ENCODE results near the gene MIER2. TPM values are rescaled to one million over a fixed set of nuclear protein-coding genes. Genes with fewer than 3 reads are reported as not detected.

The MIER2 gene
- total RNA-seq, 1 donor from 2014 or later = 50.5 TPM

- Mint-ChIP-seq H3K36me3 (peaks cover 13% of the 10 kb centered on the region), H3K4me3 (peak overlapping the region; percentile 71), H3K27me3 (ENCODE audit: low read depth) (no peaks in the 10 kb centered on the region), H3K9me3 (peaks cover 15% of the 10 kb centered on the region), H3K4me1 (peaks cover 37% of the 10 kb centered on the region), H3K27ac (peak overlapping the region; percentile 74)
- no peak for TF ChIP-seq CTCF (IDR thresholded peaks at IDR 0.05; ENCODE audit: unreplicated experiment)
- peak; percentile 43 to 58 for DNase-seq (ENCODE audit: low spot score in 2 of 2, unreplicated experiment in 2 of 2)
Observed at GRCh38 chr19:343941-344624, 513 bp downstream of the MIER2 start.

- Mint-ChIP-seq H3K27ac (peak overlapping the region; percentile 74), H3K4me3 (peak overlapping the region; percentile 71), H3K36me3 (peaks cover 19% of the 10 kb centered on the region), H3K9me3 (peaks cover 21% of the 10 kb centered on the region), H3K27me3 (ENCODE audit: low read depth) (no peaks in the 10 kb centered on the region), H3K4me1 (peaks cover 39% of the 10 kb centered on the region)
- no peak for TF ChIP-seq CTCF (IDR thresholded peaks at IDR 0.05; ENCODE audit: unreplicated experiment)
- no peak for DNase-seq (ENCODE audit: low spot score in 2 of 2, unreplicated experiment in 2 of 2)
Observed at GRCh38 chr19:343451-343931, 1.1 kb downstream of the MIER2 start.

GRCh38 chr19:342801-343421 lies 1.7 kb downstream of the MIER2 start:
- no peak for TF ChIP-seq CTCF (IDR thresholded peaks at IDR 0.05; ENCODE audit: unreplicated experiment)
- Mint-ChIP-seq H3K27ac (peak overlapping the region; percentile 74), H3K4me1 (peaks cover 39% of the 10 kb centered on the region), H3K9me3 (peaks cover 26% of the 10 kb centered on the region), H3K27me3 (ENCODE audit: low read depth) (no peaks in the 10 kb centered on the region), H3K4me3 (peak overlapping the region; percentile 71), H3K36me3 (peaks cover 24% of the 10 kb centered on the region)
- DNase-seq (ENCODE audit: low spot score in 2 of 2, unreplicated experiment in 2 of 2) = no peak

GRCh38 chr19:342128-342455 lies 2.5 kb downstream of the MIER2 start:
- no peak for DNase-seq (ENCODE audit: low spot score in 2 of 2, unreplicated experiment in 2 of 2)
- H3K27me3 Mint-ChIP-seq (ENCODE audit: low read depth) = no peaks in the 10 kb centered on the region

GRCh38 chr19:341386-342127 lies 3.0 kb downstream of the MIER2 start:
- Mint-ChIP-seq H3K4me3 (peak overlapping the region; percentile 44), H3K36me3 (peaks cover 29% of the 10 kb centered on the region), H3K9me3 (peaks cover 26% of the 10 kb centered on the region), H3K27me3 (ENCODE audit: low read depth) (no peaks in the 10 kb centered on the region), H3K4me1 (peaks cover 39% of the 10 kb centered on the region), H3K27ac (peak overlapping the region; percentile 35)
- no peak for DNase-seq (ENCODE audit: low spot score in 2 of 2, unreplicated experiment in 2 of 2)
- no peak for TF ChIP-seq CTCF (IDR thresholded peaks at IDR 0.05; ENCODE audit: unreplicated experiment)

More at GRCh38 chr19:342128-342455, 2.5 kb downstream of the MIER2 start:
- peak overlapping the region; percentile 44 for H3K4me3 Mint-ChIP-seq
- H3K27ac Mint-ChIP-seq = peak overlapping the region; percentile 35
- peaks cover 39% of the 10 kb centered on the region for H3K4me1 Mint-ChIP-seq
- peaks cover 27% of the 10 kb centered on the region for H3K36me3 Mint-ChIP-seq
- TF ChIP-seq CTCF (IDR thresholded peaks at IDR 0.05; ENCODE audit: unreplicated experiment) = no peak
- peaks cover 26% of the 10 kb centered on the region for H3K9me3 Mint-ChIP-seq
